Chondrocyte (in vitro differentiated cells): Measurements from ENCODE around the gene IL3. TPM values are rescaled to one million over a fixed set of nuclear protein-coding genes. Genes with fewer than 3 reads are reported as not detected.
A peak's percentile ranks its signal among the peaks of the same experiment; 100 is the strongest.

Source experiments
- DNase-seq: peaks from one replicate; pipeline ENCODE4 v3.0.0; 2021; ENCODE audit warnings: mixed read lengths, low spot score
- H3K27ac Mint-ChIP-seq: one replicate; pipeline ENCODE4 v1.8.0; 2021; ENCODE audit warnings: mild to moderate bottlenecking, moderate library complexity, mixed read lengths; ENCODE audit not compliant: unreplicated experiment
- H3K27me3 Mint-ChIP-seq: 2 replicates; pipeline ENCODE4 v1.8.0; 2021; ENCODE audit warnings: low read depth, mixed read lengths
- H3K36me3 Mint-ChIP-seq: 2 replicates; pipeline ENCODE4 v1.8.0; 2021; ENCODE audit warnings: low read depth, mixed read lengths
- H3K4me1 Mint-ChIP-seq: 2 replicates; pipeline ENCODE4 v1.8.0; 2021; ENCODE audit warnings: low read depth, mild to moderate bottlenecking, mixed read lengths
- H3K4me3 Mint-ChIP-seq: one replicate; pipeline ENCODE4 v1.8.0; 2021; ENCODE audit warnings: mild to moderate bottlenecking, moderate library complexity, mixed read lengths; ENCODE audit not compliant: unreplicated experiment
- H3K9me3 Mint-ChIP-seq: 2 replicates; pipeline ENCODE4 v1.8.0; 2021; ENCODE audit warnings: low read depth, mixed read lengths
- CTCF ChIP-seq: fragments of 200-600 bp; sonication (generic); IDR thresholded peaks from 2 replicates; pipeline ENCODE4 v1.5.0; 2021; ENCODE audit warnings: antibody characterized with exemption, mild to moderate bottlenecking, moderate library complexity
- total RNA-seq: library from RNA; stranded (reverse); gene quantifications from 3 replicates; pipeline ENCODE4 v1.2.1, GENCODE V29; 2021

IL3 gene
- total RNA-seq, 1 donor from 2014 or later: not detected

- Mint-ChIP-seq H3K36me3 (no peaks in the 10 kb centered on the region), H3K4me3 (no peak overlapping the region), H3K9me3 (no peaks in the 10 kb centered on the region), H3K27me3 (peaks cover 76% of the 10 kb centered on the region), H3K4me1 (no peaks in the 10 kb centered on the region), H3K27ac (no peak overlapping the region)
- no peak for DNase-seq
- TF ChIP-seq CTCF: no peak
These were observed 41.1 kb upstream of the IL3 start for GRCh38 chr5:132019337-132019736.

GRCh38 chr5:132019857-132020555 lies 40.4 kb upstream of the IL3 start:
- no peak for DNase-seq
- TF ChIP-seq CTCF: no peak
- Mint-ChIP-seq H3K27me3 (peaks cover 71% of the 10 kb centered on the region), H3K4me3 (no peak overlapping the region), H3K9me3 (no peaks in the 10 kb centered on the region), H3K4me1 (no peaks in the 10 kb centered on the region), H3K27ac (no peak overlapping the region), H3K36me3 (no peaks in the 10 kb centered on the region)

GRCh38 chr5:132020568-132021339 lies 39.7 kb upstream of the IL3 start:
- Mint-ChIP-seq H3K9me3 (no peaks in the 10 kb centered on the region), H3K4me3 (no peak overlapping the region), H3K27ac (no peak overlapping the region), H3K4me1 (no peaks in the 10 kb centered on the region), H3K27me3 (peaks cover 64% of the 10 kb centered on the region), H3K36me3 (no peaks in the 10 kb centered on the region)
- no peak for TF ChIP-seq CTCF
- peak; percentile 24 for DNase-seq

- Mint-ChIP-seq H3K4me3 (no peak overlapping the region), H3K27me3 (peaks cover 57% of the 10 kb centered on the region), H3K36me3 (no peaks in the 10 kb centered on the region), H3K27ac (no peak overlapping the region), H3K4me1 (no peaks in the 10 kb centered on the region), H3K9me3 (no peaks in the 10 kb centered on the region)
- no peak for DNase-seq
- TF ChIP-seq CTCF: no peak
These were observed 38.8 kb upstream of the IL3 start for GRCh38 chr5:132021654-132022053.

GRCh38 chr5:132022737-132023136 lies 37.7 kb upstream of the IL3 start:
- Mint-ChIP-seq H3K27ac (no peak overlapping the region), H3K9me3 (no peaks in the 10 kb centered on the region), H3K4me1 (no peaks in the 10 kb centered on the region), H3K4me3 (no peak overlapping the region), H3K27me3 (peaks cover 48% of the 10 kb centered on the region), H3K36me3 (no peaks in the 10 kb centered on the region)
- DNase-seq: no peak
- no peak for TF ChIP-seq CTCF
